Measurements from ENCODE around the gene TCAP.

Gene TCAP

DNA sequence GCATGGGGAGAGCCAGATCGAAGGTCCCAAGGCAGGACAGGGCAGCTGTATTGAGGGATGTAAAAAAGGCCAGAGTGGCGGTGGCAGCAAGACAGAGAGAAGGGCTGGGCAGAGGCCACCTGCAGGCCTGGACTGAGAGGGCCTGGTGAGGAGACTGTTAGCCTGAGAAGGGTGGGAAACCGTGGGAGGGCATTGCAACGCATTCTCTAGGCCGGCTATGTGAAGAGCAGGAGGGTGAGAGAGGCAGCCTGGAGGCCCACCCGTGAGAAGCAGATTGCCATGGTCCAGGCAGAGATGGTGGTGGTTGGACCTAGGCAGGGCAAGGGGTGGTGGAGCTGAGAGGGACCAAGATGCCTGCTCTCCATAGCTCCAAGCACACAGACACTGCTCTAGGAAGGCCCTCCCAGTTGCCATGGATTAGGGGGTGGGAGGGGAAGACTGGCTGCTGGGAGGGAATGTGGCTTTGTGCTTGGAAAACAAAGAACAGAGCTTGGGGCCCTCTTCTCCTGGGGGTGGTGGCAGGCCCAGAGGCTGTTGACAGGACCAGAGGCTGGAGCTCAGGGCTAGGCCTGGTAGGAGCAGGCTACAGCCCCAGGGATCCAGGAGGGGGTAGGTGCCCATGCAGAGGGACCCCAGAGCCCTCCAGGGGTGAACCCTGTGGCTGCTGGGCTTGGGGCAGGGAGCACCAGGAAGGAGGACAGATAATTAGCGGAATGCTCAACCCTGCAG is 12.4 kb upstream of the TCAP start:
- no peak for DNase-seq

DNA sequence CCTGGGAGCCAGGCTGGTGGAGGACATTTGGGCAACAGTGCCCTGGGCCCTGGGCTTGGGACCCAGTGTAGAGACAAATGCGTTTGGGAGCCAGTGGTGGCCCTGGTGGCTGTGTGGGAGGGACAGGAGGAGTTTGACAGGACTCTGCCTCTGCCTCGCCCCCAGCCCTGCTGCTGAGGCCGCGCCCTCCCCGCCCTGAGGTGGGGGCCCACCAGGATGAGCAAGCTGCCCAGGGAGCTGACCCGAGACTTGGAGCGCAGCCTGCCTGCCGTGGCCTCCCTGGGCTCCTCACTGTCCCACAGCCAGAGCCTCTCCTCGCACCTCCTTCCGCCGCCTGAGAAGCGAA is 11.9 kb upstream of the TCAP start:
- no peak for DNase-seq

DNA sequence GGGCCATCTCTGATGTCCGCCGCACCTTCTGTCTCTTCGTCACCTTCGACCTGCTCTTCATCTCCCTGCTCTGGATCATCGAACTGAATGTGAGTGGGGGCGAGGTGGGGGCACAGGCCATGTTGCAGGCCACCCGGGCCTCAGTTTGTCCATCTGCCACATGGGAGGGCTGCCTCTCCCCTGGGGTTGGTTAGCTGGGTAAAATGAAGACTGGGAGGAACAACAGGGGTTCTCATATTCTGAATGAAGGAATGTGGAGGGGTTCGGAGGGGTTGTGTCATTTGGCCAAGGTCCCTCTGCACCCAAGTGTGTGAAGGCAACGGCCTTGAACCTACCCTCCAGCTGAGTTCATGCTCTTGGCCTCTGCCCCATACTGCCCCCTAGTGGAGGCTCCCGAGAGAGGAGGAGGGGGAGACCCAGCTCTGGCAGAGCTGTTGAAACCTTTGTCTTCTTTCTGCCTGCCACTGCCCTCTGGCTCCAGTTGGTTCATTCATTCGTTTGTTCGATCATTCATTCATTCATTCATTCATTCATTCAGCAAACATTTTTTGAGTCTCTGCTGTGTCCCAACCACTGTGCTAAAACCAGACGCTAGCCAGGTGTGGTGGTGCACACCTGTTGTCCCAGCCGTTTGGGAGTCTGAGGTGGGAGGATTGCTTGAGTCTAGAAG is 11.4 kb upstream of the TCAP start:
- peak; percentile 85 for DNase-seq

DNA sequence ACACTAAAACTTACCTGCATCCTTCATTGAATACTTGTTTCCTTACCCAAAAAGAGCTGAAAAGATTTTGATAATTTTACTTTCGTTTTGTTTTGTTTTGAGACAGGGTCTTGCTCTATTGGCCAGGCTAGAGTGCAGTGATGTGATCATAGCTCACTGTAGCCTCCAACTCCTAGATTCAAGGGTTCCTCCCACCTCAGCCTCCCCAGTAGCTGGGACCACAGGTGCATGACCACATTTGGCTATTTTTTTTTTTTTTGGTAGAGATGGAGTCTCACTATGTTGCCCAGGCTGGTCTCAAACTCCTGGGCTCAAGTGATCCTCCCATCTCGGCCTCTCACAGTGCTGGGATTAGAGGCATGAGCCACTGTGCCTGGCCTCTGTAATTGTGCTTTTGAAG is 10.0 kb upstream of the TCAP start:
- no peak for DNase-seq

DNA sequence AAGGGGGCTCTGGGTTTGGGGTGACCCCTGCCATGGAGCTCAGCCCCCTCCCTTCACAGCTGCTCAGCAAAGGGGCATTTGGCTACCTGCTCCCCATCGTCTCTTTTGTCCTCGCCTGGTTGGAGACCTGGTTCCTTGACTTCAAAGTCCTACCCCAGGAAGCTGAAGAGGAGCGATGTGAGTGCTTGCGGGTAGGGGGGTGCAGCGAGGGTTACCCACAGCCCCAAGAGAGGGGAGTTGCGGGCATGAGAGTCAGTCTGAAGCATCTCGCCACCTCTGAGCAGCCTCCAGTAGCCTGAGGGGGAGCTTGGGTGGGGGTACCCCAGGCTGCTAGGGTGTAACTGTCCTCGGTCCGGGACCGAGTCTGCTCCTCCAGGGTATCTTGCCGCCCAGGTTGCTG is 6.8 kb upstream of the TCAP start:
- no peak for DNase-seq

DNA sequence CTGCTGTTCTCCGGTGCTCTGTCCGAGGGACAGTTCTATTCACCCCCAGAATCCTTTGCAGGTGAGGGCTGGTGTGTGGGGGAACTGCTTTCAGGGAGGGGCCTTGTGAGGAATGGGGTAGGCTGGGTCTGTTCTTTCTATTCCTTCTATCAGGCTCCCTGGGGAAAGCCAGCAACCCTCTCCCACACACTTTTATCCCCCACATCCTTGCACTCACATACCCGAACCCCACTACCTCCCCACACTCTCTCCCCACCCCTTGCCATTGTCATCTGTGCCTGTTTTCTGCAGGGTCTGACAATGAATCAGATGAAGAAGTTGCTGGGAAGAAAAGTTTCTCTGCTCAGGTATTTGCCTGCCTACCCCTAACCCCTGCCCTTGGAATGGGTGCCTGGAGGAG is 6.4 kb upstream of the TCAP start:
- DNase-seq = no peak

DNA sequence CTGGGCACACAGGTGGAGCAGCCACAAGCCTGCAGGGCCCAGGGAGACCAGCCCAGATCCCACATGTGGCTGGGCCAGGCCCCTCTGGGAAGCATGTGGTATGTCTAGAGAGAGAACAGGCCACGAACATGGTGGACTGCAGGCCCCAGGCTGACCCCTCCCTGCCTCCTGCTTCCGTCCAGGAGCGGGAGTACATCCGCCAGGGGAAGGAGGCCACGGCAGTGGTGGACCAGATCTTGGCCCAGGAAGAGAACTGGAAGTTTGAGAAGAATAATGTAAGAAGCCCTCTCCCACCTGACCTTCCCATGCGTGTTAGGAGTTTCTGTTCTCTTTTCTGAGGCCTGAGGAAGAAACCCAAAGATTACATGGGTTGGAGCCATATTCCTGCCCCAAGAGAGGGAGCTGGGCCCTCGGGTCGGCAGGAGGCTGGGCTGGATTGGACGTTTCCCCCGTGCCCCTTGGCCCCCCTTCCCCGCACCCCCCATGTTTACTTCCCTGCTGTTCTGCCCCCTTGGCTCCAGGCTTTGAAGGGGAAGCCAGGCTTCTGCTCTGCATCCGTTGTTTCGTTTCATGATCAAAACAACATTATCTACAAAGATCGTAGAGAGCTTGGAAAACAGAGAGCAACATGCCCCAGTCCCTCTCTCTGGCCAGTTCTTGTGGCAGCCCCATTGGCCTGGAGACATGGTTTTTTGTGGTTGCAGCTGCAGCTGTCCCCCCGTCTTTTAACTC is 5.7 kb upstream of the TCAP start:
- DNase-seq = no peak

DNA sequence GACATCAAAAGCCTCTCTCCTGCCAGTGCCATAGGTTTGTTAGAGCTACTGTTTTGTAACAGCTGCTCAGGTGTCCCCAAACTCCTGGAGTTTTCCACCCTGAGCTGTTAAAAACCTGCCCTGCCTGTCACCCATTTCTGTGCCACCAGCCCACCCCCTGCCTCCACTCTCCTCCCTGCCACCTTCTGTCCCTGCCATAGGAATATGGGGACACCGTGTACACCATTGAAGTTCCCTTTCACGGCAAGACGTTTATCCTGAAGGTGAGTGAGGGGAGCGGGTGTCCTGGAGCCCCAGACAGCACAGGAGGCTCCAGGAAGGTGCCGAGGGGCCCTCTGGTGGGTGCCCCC is 5.2 kb upstream of the TCAP start:
- no peak for DNase-seq

DNA sequence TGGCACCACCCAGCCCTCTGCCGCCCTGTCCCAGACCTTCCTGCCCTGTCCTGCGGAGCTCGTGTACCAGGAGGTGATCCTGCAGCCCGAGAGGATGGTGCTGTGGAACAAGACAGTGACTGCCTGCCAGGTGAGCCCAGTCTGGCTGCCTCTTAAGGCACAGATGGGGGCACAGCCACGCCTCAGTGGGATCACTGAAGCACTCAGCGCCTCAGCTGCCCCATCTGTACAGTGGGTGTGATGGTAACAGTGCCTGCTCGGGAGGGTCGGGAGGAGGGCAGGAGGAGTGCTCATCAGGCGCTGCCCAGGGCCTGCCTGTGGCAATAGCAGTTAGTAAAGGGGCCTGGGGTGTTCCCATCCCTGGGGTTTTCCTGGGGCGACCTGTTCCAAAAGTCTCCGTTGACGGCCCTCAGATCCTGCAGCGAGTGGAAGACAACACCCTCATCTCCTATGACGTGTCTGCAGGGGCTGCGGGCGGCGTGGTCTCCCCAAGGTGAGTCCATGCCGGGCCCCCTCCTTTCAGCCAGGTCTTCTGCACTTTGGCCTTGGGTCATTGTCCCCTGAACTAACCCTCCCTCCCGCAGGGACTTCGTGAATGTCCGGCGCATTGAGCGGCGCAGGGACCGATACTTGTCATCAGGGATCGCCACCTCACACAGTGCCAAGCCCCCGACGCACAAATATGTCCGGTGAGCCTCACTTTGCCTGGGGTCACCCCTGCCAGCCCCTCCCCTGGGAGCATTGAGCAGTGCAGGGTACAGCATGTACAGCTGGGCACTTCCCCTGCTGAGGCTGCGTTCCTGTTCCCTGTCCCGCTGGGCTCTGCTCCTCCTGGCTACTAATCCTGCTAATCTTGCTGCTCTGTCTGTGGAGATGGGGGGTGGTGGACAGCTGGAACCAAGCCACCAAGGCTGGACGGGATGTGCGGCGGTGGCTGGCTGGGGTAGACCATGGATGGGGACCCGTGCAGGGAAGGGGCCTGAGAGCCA is 4.5 kb upstream of the TCAP start:
- no peak for DNase-seq

DNA sequence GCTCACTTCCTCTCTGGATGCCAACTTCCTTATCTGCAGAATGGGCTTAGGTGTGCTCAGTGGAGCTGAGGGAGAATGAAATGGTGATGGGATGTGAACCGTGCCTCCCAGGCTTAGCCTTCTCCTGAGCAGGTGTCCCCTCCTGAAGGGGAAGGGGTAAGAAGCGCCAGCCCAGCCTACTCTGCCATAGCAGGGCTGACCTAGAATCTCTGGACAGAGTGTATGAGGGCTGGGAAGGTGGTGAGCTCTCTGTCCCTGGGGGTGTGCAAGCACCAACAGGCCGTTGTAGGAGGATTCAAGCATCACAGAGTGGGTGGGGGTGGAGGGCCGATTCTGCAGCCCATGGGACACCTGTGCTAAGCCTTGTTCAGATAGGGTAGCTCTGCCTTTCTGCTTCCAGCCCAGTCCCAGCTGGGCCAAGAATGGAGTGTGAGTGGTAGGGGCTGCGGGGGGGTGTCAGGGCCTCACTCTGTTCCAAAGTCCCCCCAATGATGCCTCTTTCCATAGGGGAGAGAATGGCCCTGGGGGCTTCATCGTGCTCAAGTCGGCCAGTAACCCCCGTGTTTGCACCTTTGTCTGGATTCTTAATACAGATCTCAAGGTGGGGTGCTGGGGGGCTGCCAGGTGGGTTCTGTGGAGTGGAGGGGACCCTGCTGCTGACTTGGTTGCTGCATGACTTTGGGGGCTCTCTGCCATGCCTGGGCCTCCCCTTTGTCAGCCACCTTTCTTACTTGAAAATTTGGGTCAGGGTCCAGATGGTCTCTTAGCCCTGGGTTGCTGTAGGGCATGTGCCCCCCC is 3.2 kb upstream of the TCAP start:
- no peak for DNase-seq

DNA sequence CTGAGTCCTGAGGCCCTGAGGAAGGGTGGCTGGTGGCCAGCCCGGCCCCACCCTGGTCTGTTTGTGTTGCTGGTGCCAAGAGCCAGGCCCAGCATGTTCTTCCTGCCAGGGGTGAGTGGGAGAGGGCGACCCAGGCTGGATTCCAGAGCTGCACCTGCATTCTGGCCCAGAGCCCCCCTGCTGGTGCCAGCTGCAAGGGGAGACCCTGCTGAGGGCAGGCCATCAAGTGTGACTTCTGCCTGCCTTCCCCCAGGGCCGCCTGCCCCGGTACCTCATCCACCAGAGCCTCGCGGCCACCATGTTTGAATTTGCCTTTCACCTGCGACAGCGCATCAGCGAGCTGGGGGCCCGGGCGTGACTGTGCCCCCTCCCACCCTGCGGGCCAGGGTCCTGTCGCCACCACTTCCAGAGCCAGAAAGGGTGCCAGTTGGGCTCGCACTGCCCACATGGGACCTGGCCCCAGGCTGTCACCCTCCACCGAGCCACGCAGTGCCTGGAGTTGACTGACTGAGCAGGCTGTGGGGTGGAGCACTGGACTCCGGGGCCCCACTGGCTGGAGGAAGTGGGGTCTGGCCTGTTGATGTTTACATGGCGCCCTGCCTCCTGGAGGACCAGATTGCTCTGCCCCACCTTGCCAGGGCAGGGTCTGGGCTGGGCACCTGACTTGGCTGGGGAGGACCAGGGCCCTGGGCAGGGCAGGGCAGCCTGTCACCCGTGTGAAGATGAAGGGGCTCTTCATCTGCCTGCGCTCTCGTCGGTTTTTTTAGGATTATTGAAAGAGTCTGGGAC is 2.4 kb upstream of the TCAP start:
- no peak for DNase-seq

DNA sequence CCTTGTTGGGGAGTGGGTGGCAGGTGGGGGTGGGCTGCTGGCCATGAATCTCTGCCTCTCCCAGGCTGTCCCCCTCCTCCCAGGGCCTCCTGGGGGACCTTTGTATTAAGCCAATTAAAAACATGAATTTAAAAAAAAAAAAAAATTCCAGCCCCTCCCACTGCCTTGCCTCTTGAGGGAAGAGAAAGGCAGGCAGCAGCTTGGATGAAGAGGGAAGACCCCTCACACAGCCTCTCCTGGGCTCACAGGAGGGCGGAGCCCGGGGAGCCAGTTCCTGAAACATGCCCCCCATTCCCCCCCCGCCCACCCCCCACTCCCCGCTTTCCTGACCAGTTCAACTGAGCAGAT is 1.8 kb upstream of the TCAP start:
- DNase-seq = no peak

DNA sequence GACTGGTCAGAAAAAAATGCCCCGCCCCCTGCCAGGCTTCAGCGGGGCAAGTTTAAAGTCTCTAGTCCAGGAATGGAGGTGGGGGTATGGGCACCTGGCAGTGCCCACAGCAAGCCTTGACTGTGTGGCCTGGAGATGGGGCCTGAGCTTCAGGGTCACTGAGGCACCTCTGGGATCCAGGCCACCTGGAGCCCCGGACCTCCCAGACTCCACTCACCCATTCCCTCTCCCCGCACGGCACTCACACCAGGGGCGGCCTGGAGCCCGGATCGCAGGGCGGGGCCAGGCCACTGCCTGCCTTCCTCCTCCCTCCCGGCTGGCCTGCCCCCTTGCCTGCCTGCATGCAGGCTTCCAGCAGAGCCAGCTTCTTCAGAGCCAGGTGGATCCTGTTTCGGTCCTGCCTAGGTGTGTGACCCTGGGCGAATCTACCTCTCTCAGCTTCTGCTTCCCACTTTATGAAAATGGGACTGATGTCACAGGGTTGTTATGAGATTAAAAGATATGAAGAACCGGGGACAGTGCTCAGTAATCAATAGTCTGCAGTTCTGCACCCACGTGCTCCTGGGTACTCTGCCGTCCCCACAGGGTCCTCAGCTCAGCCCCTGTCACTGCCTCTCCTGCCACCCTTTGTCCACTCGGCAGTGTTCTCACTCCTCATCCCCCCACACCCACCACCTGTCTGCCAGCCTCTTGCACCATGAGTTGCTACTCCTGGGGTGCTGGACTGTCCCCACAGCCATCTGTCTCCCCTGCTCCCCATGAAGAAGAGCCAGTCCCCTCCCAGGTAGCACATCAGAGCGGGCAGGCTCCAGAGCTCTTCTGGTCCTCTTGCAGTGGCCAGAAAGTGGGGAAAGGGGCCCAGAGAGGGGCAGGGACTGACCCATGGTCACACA is 1.2 kb upstream of the TCAP start:
- DNase-seq = peak; percentile 58

DNA sequence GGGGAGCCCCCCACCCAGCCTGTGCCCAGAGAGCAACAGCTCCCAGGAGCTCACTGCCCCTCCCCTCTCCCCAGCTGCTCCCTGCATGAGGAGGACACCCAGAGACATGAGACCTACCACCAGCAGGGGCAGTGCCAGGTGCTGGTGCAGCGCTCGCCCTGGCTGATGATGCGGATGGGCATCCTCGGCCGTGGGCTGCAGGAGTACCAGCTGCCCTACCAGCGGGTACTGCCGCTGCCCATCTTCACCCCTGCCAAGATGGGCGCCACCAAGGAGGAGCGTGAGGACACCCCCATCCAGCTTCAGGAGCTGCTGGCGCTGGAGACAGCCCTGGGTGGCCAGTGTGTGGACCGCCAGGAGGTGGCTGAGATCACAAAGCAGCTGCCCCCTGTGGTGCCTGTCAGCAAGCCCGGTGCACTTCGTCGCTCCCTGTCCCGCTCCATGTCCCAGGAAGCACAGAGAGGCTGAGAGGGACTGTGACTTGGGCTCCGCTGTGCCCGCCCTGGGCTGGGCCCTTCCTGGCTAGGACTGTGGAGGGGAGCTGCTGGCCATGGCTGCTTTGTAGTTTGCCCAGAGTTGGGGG is 584 bp downstream of the TCAP start:
- DNase-seq = peak; percentile 45

DNA sequence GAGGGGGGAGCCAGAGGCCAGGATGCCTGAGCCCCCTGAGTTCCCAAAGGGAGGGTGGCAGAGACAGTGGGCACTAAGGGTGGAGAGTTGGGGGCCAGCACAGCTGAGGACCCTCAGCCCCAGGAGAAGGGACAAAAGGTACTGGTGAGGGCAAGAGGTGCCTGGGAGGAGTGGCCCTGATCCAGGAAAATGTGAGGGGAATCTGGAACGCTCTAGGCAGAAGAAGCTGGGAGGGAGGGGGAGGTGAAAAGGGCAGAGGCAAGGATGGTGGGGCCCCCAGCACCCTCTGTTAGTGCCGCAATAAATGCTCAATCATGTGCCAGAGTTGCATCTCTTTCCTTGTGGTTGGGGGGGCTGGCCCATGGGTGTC is 1.1 kb downstream of the TCAP start:
- DNase-seq = no peak

DNA sequence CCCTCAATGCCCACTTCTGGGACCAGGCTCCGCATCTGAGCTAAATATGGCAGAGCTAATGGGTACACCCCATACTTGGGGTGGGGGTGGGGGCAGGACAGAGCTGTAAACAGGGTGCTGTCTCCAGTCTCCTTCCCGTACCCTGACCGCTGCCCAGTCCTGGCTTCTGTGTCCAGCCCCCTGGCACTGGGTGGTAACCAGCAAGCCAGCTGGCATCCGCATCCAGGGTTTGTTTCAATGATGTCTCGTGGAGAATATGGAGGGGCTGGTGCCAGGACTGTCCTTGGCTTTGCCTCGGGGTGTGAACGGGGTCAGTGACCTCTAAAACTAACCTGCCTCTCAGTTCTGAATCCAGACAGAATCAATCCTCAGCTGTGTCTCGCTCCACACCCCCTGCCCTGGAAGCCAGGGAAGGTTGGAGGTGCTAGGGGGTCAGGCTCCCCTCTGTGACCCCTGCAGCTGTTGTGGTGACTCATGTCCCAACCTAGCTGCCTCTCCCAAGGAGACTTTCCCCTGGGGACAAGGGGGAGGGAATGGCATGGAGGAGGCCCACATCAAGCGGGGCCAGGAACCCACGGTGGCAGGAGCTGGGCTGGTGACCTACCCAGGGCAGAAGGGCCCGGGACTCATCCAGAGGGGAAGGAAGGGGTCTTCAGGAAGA is 1.6 kb downstream of the TCAP start:
- peak; percentile 44 for DNase-seq

DNA sequence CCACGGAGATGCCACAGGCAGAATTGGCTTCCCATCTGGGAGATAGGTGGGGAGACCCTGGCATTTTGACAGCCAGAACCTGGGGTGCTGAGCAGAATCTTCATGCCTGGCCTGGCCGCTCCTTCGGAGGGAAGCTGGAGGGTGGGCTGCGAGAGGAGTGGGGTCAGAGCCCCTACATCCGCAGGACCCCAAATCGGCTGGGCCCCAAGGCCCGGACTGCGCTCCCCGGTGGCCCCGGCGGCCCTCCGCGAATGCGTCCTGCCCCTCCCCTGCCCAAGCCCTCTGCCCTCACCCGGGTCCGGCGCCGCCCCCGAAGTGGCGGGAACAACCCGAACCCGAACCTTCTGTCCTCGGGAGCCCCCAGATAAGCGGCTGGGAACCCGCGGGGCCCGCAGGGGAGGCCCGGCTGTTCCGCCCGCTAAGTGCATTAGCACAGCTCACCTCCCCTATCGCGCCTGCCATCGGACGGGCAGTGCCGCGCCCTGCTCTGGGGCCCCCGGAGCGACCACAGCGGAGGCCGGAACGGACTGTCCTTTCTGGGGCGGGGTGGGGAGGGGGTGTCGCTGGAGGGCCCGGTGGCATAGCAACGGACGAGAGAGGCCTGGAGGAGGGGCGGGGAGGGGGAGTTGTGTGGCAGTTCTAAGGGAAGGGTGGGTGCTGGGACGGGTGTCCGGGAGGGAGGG is 2.3 kb downstream of the TCAP start:
- DNase-seq = peak; percentile 90

DNA sequence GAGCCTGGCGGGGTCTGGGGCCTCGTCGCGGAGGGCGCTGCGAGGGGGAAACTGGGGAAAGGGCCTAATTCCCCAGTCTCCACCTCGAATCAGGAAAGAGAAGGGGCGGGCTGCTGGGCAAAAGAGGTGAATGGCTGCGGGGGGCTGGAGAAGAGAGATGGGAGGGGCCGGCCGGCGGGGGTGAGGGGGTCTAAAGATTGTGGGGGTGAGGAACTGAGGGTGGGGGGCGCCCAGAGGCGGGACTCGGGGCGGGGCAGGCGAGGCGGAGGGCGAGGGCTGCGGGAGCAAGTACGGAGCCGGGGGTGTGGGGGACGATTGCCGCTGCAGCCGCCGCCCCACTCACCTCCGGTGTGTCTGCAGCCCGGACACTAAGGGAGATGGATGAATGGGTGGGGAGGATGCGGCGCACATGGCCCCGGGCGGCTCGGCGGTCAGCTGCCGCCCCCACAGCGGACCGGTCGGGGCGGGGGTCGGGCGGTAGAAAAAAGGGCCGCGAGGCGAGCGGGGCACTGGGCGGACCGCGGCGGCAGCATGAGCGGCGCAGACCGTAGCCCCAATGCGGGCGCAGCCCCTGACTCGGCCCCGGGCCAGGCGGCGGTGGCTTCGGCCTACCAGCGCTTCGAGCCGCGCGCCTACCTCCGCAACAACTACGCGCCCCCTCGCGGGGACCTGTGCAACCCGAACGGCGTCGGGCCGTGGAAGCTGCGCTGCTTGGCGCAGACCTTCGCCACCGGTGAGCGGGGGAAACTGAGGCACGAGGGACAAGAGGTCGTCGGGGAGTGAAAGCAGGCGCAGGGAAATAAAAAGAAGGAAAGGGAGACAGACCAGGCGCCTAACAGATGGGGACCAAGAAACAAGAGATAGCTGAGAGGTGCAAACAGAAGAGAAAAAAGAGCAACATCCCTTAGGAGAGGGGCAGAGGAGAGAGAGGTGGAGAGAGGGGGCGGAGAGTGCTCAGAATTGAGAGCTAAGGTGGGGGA is 3.1 kb downstream of the TCAP start, which contains the start of gene PNMT:
Gene PNMT (plus strand): TSS at position 509 of the 980 bp plus-strand sequence. CDS start 23 bp downstream, at position 532.
- peak; percentile 80 for DNase-seq

All from hematopoietic multipotent progenitor cell treated with erythropoietin and hydrocortisone succinate and interleukin-3 and kit ligand, for 8 days (in vitro differentiated cells).